K562 (cell line): ENCODE data around the gene HSPB1. TPM values are rescaled to one million over a fixed set of nuclear protein-coding genes. Genes with fewer than 3 reads are reported as not detected.

Source experiments
- ATAC-seq: fragments of 200-7000 bp; cut with Tn5 transposase; 3 replicates; pipeline ENCODE4 v1.9.1; 2020; ENCODE audit warnings: moderate library complexity
- BruUV-seq: library from RNA; stranded (reverse); fragments of 400-500 nt; replicated peaks from 2 replicates; lab custom pipeline; 2021; lab: Mats Ljungman, UMichigan
- CTCF ChIA-PET: fragments of 300-600 bp; formaldehyde crosslinking; extraction: SDS; loops from one replicate; lab custom pipeline; 2021; ENCODE audit warnings: low intra/inter-chr PET ratio; lab: Yijun Ruan, JAX
- POLR2A ChIA-PET: fragments of 300-600, 350-650 bp; sonication (Branson Sonifier 250); formaldehyde crosslinking; extraction: SDS; loops from one replicate; lab custom pipeline; 2021; ENCODE audit warnings: antibody characterized with exemption, inconsistent platforms; lab: Yijun Ruan, JAX
- DNase-seq, 4 experiments: peaks; one replicate each; pipeline versions ENCODE4 v3.0.0 to v3.0.0-alpha.2; 2011 to 2018; ENCODE audit warnings: low spot score in 3 of 4, mixed read lengths in 3 of 4; ENCODE audit errors: extremely low read depth in 1 of 4
- FAIRE-seq: peaks from 2 replicates; lab custom pipeline; 2011; peaks lifted over from hg19 to GRCh38; lab: Jason Lieb, UNC
- H2AFZ ChIP-seq: 2 replicates; pipeline ENCODE4 v1.6.0; 2011; ENCODE audit warnings: low read depth, low read length, control low read depth, inconsistent platforms
- H3K27ac ChIP-seq: fragments of 200-600 bp; 3 replicates; pipeline ENCODE4 v1.8.0; 2011; ENCODE audit warnings: low read depth, mild to moderate bottlenecking, control low read depth, inconsistent platforms, low read length, moderate library complexity, mixed read lengths; ENCODE audit errors: extremely low read depth
- H3K27me3 ChIP-seq, 2 experiments: fragments of 300-600 bp in 1 of 2; 2 replicates in 1 of 2; 3 replicates in 1 of 2; pipeline versions ENCODE4 v1.6.0 to v1.8.0; 2011; ENCODE audit warnings: inconsistent platforms in 2 of 2, low read length in 2 of 2, mild to moderate bottlenecking in 1 of 2, mixed read lengths in 1 of 2, moderate library complexity in 1 of 2; ENCODE audit not compliant: control insufficient read depth in 2 of 2, insufficient read depth in 2 of 2
- H3K36me3 ChIP-seq: fragments of 300-600 bp; 3 replicates; pipeline ENCODE4 v1.8.0; 2011; ENCODE audit warnings: mild to moderate bottlenecking, low read length, inconsistent platforms; ENCODE audit not compliant: control insufficient read depth, insufficient read depth
- H3K4me1 ChIP-seq, 2 experiments: fragments of 200-600 bp in 1 of 2; replicated peaks in 1 of 2; 2 replicates in 1 of 2; 3 replicates in 1 of 2; pipeline versions ENCODE4 v1.5.1 to v1.8.0; 2011; ENCODE audit warnings: inconsistent platforms in 2 of 2, low read length in 2 of 2, mild to moderate bottlenecking in 1 of 2, mixed read lengths in 1 of 2, moderate library complexity in 1 of 2; ENCODE audit not compliant: control insufficient read depth in 2 of 2, insufficient read depth in 2 of 2
- H3K4me2 ChIP-seq: 2 replicates; pipeline ENCODE4 v1.6.1; 2011; ENCODE audit warnings: low read length, control low read depth, inconsistent platforms, mixed read lengths; ENCODE audit not compliant: insufficient read depth
- H3K4me3 ChIP-seq: fragments of 200-600 bp; sonication (generic), shearing (Covaris generic); 2 replicates; pipeline ENCODE4 v1.5.1; 2016; ENCODE audit warnings: control low read depth, inconsistent platforms
- H3K79me2 ChIP-seq: fragments of 200-600 bp; 3 replicates; pipeline ENCODE4 v1.8.0; 2011; ENCODE audit warnings: low read length, inconsistent platforms; ENCODE audit not compliant: control insufficient read depth, insufficient read depth
- H3K9ac ChIP-seq, 2 experiments: 2 replicates each; pipeline versions ENCODE4 v1.6.0 to v1.6.1; 2011; ENCODE audit warnings: low read depth in 2 of 2, low read length in 2 of 2, control low read depth in 1 of 2, inconsistent platforms in 1 of 2, mild to moderate bottlenecking in 1 of 2, mixed read lengths in 1 of 2; ENCODE audit not compliant: insufficient read depth in 1 of 2
- H3K9me1 ChIP-seq: one replicate; pipeline ENCODE4 v1.6.0; 2011; ENCODE audit warnings: inconsistent platforms, mild to moderate bottlenecking, low read length, moderate library complexity; ENCODE audit not compliant: control insufficient read depth, insufficient read depth
- H3K9me3 ChIP-seq: replicated peaks from 2 replicates; pipeline ENCODE4 v1.5.1; 2011; ENCODE audit warnings: low read depth, low read length, inconsistent platforms; ENCODE audit not compliant: control insufficient read depth, insufficient read depth
- H4K20me1 ChIP-seq: replicated peaks from 2 replicates; pipeline ENCODE4 v1.6.1; 2011; ENCODE audit warnings: low read length, inconsistent platforms, mixed read lengths; ENCODE audit not compliant: control insufficient read depth, insufficient read depth
- PTTG1 ChIP-seq: fragments of 450-650 bp; IDR thresholded peaks from 2 replicates; pipeline ENCODE4 v1.6.1; 2016; ENCODE audit warnings: low read depth, mild to moderate bottlenecking, missing genetic modification characterization, missing compliant biosample characterization
- RBM15 ChIP-seq: fragments of 200-400 bp; formaldehyde crosslinking; IDR thresholded peaks from 2 replicates; pipeline ENCODE4 v1.6.1; 2018; ENCODE audit warnings: mild to moderate bottlenecking, low read length, moderate library complexity; ENCODE audit not compliant: insufficient read depth
- ZNF277 ChIP-seq: fragments of 250-450 bp; sonication (Bioruptor Pico); IDR thresholded peaks from 2 replicates; pipeline ENCODE4 v1.8.0; 2022; ENCODE audit warnings: inconsistent platforms, mild to moderate bottlenecking, moderate library complexity, borderline replicate concordance
- WGBS: fragments of 100-300 bp; shearing (Covaris generic); methylation state at CpG from one replicate; pipeline ENCODE4 v1.1.6; 2016; ENCODE audit warnings: low coverage, mixed read lengths; ENCODE audit not compliant: insufficient coverage; ENCODE audit errors: missing lambda C conversion rate; 5-methylcytosine and 5-hydroxymethylcytosine counted together
- in situ Hi-C: fragments of 300-500 bp; cut with MboI; formaldehyde crosslinking; loops from 4 replicates; pipeline ENCODE4 v1.15.0; 2018; ENCODE audit warnings: inconsistent platforms, mixed read lengths
- intact Hi-C: fragments of 100-400 bp; cut with micrococcal nuclease; formaldehyde crosslinking; loops from 2 replicates; pipeline ENCODE4 v1.14.2; 2022
- polyA plus RNA-seq, 8 experiments: library from polyadenylated mRNA; depleted of rRNA in 4 of 8; stranded (reverse) in 5 of 8; unstranded in 3 of 8; fragments of >200 nt; fragmentation: Nextera tagmentation in 2 of 8; fragmentation: Illumina TruSeq in 1 of 8; extraction: Ambion mirVana in 2 of 8; extraction: Trizol in 1 of 8; gene quantifications; 2 replicates each; pipeline versions ENCODE4 v1.2.1 to v1.2.3, GENCODE V29; 2011 to 2014; ENCODE audit warnings: inconsistent platforms in 1 of 8, missing spikeins in 1 of 8
- total RNA-seq, 7 experiments: library from RNA; depleted of rRNA in 6 of 7; stranded (reverse); fragments of >200 nt in 6 of 7; fragmentation: Illumina TruSeq in 2 of 7; extraction: Trizol in 2 of 7; gene quantifications; 2 replicates each; pipeline versions ENCODE4 v1.2.1 to v1.2.3, GENCODE V29; 2011 to 2021; ENCODE audit warnings: low replicate concordance in 1 of 7
- TF ChIP-seq, protein P1 (sequence below): fragments of 450-650 bp; IDR thresholded peaks from 2 replicates; pipeline ENCODE4 v1.6.1; 2018; ENCODE audit not compliant: partially characterized antibody

HSPB1 gene
- total and polyA plus RNA-seq, 9 of the 15 experiments (the other 6 are each of a cell fraction or from before 2014, with no cell fraction given), result 27.1 to 522 (median 138) TPM

- Histone ChIP-seq H3K27ac (no peak overlapping the region), H3K79me2 (no peaks in the 10 kb centered on the region), H3K9me3 (no peaks in the 10 kb centered on the region), H3K4me3 (no peak overlapping the region), H3K9ac (no peak overlapping the region), H2AFZ (no peak overlapping the region), H4K20me1 (no peaks in the 10 kb centered on the region), H3K4me2 (no peak overlapping the region)
- CTCF ChIA-PET, result no interaction called here
- BruUV-seq, result no TSS peak
- POLR2A ChIA-PET, result interaction anchor here (0.6 to 0.7 kb wide), 2 partner anchors 8 to 75 kb away, joined by 3 read pairs; no protein-coding TSS in a partner anchor
- TF ChIP-seq ZNF277 (no peak), RBM15 (no peak), PTTG1 (no peak)
- TF ChIP-seq, protein P1, sequence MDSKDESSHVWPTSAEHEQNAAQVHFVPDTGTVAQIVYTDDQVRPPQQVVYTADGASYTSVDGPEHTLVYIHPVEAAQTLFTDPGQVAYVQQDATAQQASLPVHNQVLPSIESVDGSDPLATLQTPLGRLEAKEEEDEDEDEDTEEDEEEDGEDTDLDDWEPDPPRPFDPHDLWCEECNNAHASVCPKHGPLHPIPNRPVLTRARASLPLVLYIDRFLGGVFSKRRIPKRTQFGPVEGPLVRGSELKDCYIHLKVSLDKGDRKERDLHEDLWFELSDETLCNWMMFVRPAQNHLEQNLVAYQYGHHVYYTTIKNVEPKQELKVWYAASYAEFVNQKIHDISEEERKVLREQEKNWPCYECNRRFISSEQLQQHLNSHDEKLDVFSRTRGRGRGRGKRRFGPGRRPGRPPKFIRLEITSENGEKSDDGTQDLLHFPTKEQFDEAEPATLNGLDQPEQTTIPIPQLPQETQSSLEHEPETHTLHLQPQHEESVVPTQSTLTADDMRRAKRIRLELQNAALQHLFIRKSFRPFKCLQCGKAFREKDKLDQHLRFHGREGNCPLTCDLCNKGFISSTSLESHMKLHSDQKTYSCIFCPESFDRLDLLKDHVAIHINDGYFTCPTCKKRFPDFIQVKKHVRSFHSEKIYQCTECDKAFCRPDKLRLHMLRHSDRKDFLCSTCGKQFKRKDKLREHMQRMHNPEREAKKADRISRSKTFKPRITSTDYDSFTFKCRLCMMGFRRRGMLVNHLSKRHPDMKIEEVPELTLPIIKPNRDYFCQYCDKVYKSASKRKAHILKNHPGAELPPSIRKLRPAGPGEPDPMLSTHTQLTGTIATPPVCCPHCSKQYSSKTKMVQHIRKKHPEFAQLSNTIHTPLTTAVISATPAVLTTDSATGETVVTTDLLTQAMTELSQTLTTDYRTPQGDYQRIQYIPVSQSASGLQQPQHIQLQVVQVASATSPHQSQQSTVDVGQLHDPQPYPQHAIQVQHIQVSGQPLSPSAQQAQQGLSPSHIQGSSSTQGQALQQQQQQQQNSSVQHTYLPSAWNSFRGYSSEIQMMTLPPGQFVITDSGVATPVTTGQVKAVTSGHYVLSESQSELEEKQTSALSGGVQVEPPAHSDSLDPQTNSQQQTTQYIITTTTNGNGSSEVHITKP, result peak; percentile 48
- TF ChIP-seq, all 486 proteins: peak for 1
- ATAC-seq (no peak), DNase-seq (no peak), FAIRE-seq (no peak)
- Histone ChIP-seq H3K9me1 (no peaks in the 10 kb centered on the region), H3K4me1 (peaks cover 0 to 15% of the 10 kb centered on the region in 2 experiments; a peak in 3 of 5 replicates), H3K36me3 (no peaks in the 10 kb centered on the region), H3K27me3 (peaks cover 27 to 74% of the 10 kb centered on the region in 2 experiments; a peak in 4 of 5 replicates)
- 14% methylated on average over 4 of the region's 4 CpGs for WGBS
- in situ Hi-C loops (no loop called here), intact Hi-C loops (no loop called here)
Observed at GRCh38 chr7:76254781-76255180, 47.7 kb upstream of the HSPB1 start.
